LHCN-M2 (cell line): ENCODE measurements around the gene ATIC. TPM values are rescaled to one million over a fixed set of nuclear protein-coding genes. Genes with fewer than 3 reads are reported as not detected.
"Not testable (repeated sequence)": the region's sequence is repeated elsewhere in the genome, so short reads cannot be mapped to it uniquely, and the experiment has no call there.

Experiments used
- DNase-seq: peaks from one replicate; pipeline ENCODE4 v3.0.0-alpha.2; 2012; ENCODE audit warnings: low read depth
- polyA plus RNA-seq: library from polyadenylated mRNA; unstranded; fragments of >200 nt; gene quantifications from one replicate; pipeline ENCODE4 v1.2.1, GENCODE V29; 2012; ENCODE audit warnings: missing spikeins
- total RNA-seq: library from RNA; depleted of rRNA; stranded (reverse); fragments of >200 nt; gene quantifications from 2 replicates; pipeline ENCODE4 v1.2.3, GENCODE V29; 2014; rRNA removed

ATIC gene
- total RNA-seq, result 23.4 and 26.7 TPM in 2 replicates
- polyA plus RNA-seq, result 181 TPM

DNA sequence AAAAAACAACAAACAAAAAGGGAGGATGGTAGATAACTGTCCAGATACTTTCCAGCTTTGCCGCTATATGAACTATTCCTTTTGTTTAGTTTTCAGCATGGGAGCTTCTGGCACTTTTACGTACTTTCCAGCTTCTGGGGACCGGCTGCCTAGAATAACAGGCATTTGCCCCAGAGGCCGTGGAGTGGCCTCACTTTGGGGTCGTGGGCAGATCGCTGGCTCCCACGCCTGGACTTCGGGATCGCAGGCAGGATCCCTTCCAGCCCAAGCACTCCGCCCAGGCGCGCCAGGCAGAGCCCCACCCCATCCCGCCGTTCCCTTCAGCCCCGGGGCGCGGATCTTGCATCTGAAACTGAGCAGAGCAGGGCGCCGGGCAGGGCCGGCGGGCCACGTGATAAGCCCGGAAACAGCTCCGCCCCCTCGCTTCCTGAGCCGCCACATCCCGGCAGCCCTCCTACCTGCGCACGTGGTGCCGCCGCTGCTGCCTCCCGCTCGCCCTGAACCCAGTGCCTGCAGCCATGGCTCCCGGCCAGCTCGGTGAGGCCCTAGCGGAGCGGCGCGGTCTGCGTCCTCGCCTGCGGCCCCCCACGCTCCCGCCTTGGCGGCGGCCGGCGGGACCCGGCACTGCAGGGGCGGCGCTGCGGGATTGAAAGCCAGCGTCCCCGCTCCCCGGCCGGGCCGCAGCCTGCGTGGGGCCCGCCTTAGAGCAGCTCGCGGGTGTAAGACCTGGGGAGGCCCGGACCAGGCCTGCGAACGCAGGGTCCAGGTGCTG lies at the start of gene ATIC:
ATIC (plus strand) TSS at position 435 of the 772 bp plus-strand sequence; CDS start at position 519, 84 bp downstream.
- DNase-seq, result peak; percentile 90

DNA sequence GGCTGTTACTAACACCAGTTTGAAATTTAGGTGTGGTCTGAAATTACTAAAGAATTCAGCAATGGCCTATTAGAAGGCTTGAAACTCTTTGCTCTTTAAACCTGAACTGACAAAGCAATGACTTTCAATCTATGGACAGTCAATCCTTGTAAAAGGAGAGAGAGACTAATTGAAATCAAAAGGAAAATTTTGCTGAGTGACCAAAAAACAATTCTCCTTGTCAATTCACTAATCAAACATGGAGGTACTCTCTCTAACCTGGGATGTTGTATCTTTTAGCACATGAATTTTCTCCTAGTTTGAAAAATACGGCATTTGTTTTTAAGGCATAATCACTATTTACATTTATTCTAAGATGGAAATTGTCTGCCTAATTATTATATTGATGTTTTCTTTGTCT lies 49.6 kb upstream of the ATIC start:
- no peak for DNase-seq

DNA sequence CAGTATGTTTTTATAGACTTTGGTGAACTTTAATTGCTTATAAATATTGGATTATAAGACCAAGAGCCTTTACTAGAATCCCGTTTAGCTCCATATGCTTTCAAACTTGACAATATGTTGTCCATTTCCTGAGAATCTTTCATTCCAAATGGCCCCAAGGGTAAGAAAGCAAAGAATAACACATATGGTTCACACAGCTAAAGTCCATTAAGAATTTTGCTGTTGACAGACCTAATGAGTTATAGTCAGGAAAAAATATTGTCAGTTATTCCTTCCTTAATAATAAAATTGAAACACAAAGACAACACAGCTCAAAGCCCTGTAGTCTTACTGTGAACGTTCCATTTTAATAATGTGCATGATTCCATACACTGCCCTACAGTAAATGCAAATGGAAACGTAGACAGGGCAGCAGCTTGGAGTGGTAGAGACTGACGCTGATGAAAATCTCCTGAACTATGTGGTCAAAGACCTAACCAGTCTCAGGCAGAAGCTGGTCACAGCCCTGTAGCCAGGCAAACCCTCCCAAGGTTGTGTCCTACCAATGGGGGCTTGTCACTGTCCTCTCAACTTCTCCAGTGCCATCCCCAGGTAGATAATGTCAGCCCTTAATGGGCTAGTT lies 49.0 kb upstream of the ATIC start:
- DNase-seq, result no peak

DNA sequence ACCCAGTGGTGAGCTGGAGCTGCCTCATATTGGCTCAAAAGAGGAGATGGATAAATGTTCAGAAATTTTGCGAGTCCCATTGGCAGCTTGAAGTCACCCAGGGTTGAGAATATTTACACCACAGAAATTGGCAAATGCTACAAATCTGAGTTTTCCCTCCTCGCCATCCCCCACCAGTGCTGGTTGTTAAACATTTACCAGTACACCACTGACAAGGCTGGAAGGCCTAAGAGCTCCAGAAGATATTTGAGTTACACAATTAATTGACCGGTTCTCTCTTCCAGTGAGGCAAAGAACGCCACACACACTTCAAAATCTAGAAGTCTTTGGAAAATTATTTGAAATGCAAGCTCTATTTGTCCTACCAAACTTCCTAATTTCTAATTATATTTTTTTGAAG lies 47.5 kb upstream of the ATIC start:
- DNase-seq, result no peak

DNA sequence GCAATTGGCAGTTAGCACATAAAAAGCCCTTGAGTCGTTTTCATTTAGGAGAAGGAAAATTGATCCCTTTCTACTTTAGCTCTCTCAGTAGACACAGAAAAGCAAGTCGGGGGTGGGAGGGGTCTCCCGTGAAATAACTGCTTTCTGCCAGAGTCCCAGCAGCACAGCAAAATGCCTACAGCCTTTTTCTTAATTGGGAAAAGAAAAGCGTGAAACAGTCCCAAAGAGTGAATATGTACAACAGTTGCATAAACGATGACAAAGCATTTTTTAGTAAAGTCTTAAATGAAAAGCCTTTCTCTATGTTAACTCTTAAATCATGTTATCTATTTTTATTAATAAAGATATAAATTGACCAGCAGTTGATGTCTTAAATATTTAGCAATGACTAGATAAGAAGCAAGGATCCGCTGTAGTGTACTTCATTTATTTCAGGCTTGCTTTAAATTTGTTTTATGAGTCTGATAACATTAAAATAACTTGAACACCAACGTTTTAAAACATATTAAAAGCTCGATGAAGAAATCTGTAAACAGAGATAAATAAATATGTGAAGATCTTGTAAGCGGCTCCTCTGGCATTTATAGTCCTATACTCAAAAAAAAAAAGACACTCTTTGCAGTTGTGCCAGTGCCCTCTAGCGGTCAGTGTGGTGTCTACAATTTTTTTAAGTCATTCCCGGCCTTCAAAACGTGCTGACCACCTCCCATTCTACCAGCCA lies 42.3 kb upstream of the ATIC start:
- peak; percentile 74 for DNase-seq

DNA sequence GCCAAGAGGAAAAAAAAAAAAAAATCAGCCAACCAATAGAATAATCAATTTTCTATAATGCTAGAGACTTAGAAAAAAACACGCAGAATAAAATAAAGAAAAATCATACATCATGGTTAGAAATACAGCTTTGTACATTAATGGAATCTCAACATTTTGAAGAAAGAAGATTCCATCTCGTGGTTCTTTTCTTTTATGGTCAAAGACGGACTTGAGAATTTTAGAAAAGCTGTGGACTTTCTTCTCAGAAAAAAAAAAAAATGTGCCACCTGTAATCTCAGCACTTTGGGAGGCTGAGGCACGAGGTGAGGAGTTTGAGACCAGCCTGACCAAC lies 41.8 kb upstream of the ATIC start:
- DNase-seq, result no peak

DNA sequence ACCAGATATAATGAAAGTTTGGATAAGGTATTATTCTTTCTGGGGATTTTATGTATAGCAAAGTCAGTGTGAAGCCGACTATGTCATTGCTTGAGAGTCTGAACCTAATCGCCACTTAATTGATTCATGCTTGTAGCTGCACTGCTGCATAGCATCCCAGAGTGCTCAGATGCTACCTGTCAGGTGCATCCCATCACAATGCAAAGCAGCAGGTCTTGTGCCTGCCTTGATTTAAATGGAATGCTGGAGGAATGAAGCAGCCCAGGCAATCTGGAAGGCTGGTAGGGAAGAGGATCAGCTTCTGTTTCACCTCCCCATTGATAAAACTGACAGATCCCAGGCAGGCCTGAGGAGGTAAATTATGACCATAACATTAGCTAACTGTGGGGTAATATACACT lies 40.4 kb upstream of the ATIC start:
- DNase-seq, result no peak

DNA sequence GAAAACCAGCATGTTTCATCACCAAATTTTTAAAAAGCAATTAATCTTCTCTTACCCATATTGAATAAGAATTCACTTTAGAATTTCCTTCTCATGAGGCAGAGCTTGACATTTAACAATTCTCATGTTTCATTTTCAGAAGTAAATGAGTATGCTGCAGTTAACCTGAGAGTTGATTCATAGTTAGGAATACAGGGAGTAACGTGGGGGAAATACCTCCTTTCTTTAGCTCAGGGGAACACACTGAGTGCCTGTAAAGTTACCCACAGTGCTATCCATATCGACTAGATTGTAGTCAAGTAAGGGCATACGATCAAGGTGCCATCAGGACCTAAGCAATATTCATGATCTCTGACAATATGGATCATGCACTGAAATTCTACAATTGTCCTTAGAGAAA lies 38.9 kb upstream of the ATIC start:
- no peak for DNase-seq

DNA sequence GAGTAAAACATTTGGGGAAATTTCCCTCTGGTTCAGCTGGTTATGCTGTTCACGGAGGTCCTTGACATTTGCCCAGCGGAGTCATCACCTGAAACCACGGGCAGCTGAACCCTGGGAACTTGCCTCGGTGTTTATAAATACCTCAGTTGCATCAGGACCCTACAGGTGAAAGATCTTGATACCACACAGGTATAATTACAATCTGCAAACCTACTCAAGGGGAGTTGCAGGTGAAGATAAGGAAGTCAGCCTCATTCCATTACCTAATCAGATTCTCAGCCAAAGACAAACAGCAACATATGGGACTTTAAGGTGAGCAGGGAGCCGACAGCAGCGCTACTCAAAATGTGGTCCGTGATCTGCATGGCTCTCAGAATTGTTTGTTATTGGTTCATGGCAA lies 37.0 kb upstream of the ATIC start:
- DNase-seq, result no peak

DNA sequence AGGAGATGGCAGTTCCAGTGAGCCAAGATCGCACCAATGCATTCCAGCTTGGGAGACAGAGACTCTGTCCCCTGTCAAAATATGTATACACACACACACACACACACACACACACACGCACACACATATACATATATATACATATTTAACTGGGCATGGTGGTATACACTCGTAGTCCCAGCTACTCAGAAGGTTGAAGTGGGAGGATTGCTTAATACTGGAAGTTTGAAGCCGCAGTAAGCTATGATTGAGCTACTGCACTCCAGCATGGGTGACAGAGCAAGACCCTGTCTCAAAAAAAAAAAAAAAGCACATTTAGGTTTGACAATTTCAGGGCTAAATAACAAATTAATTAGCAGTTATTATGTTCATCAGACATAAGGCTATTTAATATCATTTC lies 36.0 kb upstream of the ATIC start:
- DNase-seq, result no peak

DNA sequence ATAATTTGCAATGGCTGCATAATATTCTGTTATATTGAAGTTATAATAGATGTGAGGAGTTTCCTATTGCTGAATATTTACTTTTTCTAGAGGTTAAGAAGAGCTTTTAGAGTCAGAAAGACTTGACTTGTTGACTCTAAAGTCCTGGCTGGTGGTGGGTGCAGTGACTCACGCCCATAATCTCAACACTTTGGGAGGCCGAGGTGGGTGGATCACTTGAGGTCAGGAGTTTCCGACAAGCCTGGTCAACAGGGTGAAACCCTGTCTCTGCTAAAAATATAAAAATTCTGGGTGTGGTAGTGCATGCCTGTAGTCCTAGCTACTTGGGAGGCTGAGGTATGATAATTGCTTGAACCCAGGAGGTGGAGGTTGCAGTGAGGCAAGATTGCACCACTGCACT lies 33.9 kb upstream of the ATIC start:
- DNase-seq, result no peak

DNA sequence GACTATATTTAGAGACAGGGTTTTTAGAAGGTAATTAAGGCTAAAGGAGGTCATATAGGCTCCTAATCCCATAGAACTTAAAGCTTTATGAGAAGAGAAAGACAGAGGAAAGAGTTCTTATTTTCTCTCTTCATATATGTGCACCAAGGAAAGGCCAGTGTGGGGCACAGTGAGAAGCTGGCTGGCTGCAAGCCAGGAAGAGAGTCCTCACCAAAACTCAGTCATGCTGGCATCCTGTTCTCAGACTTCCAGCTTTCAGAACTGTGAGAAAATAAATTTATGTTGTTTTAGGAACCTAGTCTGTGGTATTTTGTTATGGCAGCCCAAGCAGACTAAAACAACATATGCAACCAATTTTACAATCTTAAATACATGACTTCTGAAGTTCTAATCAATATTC lies 31.5 kb upstream of the ATIC start:
- DNase-seq, result peak; percentile 34

DNA sequence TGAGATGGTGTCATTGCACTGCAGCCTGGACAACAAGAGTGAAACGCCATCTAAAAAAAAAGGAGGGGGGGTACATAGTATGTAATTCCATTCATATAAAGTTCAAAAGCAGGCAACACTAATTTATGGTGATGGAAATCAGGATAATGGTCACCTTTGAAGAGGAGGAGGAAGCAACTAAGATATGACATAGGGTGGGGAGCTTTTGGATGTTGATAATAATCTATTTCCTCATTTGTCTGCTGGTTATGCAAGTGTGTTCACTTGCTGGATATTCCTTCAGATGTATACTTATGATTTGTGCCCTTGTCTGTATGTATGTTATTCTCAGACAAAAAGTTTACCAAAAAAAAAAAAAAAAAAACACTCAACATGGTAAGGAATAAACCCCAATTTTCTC lies 28.6 kb upstream of the ATIC start:
- DNase-seq, result no peak

DNA sequence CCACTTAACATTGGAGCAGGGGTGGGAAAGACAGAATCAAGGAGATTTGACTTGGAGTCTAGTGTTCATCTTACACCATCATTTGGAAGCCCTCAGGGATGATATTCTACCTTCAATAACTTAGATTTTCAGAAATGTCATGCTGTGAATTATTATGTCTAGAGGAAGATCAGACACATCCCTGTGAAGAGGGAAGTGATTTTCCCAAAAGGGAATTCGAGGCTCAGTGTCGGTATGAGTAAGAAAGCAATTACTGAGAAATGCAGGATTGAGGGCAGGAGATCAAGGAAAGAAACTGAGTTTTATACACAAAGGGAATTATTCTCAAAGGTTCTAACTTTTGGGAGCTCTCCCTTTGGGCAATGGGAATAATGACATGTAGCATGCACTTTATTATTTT lies 25.6 kb upstream of the ATIC start:
- DNase-seq, result no peak

DNA sequence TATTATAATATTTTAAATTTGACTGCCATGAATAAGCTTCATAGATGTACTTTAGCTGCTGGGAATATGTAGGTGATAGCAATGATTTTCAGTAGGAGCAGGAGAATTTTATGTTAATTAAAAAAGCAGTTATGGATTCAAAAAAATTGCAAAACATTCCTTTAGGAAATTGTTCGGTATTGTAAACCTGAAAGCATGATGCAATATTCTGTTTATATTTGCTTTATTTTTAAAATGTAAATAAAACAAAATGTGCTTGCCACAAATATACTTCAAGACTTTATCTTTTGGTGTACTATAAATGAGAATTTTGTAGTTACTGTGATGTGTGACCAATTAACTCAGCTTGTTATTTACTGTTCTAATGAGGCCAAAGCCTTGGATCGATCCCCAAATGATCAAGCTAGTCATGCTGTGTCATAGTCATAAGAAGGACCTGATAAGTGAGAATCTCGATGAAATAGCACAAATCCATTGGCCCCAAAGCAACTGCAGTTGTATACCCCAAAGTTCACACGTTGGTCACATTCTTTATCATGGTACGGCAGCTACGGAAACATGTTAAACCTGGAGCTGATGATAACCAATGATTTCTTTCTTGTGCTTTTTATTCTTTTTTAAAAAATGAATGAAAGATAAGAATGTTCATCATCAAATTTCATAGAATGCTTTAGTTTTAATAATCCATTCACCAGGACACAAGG lies 23.6 kb upstream of the ATIC start:
- no peak for DNase-seq

DNA sequence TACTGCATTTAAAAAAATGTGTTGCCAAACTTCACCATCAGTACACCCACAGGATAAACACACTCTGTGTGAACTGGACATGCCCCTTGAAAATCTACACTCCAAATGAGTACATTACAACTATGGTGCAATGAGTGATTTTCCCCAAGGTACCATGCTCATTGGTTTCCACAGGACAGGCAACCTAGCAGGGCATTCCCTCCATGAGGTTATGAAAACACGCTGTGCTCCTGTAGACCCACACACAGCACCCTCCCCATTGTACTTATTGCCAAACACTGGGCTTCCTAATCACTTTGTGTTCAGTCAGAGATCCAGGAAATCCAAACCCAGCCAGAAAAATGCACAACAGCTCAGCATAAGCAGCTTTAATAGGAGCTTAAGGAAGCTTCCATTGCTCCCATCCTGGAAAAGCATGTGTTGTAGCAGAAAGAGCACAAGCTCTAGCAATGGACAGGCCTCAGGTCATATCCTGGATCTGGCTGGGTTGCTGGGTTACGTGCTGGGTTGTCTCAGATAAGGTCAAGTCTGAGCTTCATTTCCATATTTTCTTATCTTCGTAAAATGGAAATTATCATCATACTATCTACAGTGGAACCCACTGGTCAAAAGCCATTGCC lies 20.8 kb upstream of the ATIC start:
- no peak for DNase-seq

DNA sequence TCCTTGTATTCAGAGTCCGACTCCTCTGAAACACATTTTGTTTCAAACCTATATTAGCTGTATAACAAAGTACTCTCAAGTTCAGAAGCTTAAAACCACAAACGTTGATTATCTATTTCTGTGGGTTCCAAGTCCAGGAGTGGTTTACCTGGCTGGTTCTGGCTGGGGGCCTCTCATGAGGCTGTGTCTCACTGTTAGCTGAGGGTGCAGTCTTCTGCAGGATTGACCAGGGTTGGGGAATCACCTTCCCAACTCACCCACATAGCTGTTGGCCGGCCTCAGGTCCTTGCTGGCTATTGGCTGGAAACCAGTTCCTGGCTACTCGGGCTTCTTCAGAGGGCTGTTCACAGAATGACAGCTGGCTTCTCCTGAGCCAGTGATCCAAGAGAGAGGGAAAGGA lies 18.0 kb upstream of the ATIC start:
- DNase-seq, result no peak

DNA sequence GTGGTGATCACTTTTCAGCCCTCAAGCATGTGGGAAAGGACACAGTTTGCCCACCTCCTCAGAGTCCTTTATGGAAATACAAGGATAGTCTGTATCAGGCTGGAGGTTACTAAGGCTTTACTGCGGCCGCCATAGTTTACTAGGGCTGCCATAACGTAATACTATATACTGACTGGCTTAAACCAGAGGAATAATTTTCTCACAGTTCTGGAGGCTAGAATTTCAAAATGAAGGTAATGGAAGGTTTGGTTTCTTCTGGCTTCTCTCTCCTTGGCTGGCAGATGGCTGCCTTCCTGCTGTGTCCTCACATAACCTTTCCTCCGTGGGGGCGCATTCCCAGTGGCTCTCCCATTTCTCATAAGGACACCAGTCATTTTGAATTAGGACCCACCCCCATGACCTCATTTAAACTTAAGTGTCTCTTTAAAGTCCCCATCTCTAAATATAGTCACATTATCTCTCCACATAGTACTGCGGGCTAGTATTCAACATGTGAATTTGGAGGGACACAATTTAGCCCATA lies 12.5 kb upstream of the ATIC start:
- no peak for DNase-seq

DNA sequence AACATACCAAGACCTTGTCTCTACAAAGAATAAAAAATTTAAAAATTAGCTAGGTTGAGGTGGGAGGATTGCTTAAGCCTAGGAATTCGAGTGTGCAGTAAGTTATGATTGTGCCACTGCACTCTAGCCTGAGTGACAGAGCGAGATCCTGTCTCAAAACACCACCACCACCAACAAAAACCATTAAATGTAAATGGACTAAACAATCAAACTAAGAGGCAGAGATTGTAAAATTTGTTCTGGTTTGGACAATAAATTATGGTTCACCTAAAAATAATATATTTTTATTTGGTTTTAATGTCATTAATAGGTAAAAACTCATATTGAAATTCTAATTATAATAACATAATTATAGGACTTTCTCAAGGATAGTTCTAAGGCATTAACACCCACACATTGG lies 9.9 kb upstream of the ATIC start:
- DNase-seq, result no peak

DNA sequence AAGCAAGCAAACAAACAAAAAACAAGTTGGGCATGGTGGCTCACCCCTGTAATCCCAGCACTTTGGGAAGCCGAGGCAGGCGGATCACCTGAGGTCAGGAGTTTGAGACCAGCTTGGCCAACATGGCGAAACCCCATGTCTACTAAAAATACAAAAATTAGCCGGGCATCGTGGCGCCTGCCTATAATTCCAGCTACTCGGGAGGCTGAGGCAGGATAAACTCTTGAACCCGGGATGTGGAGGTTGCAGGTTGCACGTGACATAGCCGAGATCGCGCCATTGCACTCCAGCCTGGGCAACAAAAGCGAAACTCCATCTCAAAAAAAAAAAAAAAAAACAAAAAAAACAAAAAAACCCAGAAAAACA lies 617 bp upstream of the ATIC start:
- DNase-seq, result not testable (repeated sequence)

DNA sequence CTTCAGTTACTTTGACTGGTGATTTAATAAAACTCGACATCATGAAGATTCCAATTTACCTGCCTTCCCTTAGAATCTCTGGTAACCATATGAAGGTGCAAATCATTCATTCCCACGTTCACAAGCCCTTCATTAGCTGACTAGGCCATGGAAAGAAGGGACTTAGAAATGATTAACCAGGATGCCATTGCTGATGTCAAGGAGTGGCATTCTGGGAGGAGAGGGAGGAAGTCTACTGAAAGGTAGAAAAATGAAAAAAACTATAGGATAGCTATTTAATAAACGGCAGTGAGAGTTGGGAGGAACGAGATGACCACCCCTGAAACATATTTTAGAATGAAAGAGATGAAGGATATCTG lies 1.4 kb downstream of the ATIC start:
- no peak for DNase-seq

DNA sequence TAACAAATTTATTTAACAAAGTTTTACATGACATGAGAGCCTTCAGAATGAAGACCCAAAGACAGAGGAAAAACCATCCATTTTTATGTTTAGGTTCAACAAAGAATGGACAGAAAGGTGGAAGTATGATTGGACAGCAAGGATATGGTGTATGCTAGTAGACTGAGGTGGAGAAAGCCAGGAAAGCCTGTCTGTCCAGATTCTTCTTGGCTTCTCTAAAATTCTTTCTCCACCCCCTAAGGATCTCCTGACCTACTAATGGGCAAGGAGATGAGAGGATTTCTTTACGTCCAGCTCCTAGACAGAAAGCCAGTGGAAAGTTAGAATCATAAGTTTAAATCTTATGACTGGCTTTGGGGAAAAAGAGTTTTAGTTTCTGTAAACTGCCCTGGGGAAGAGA lies 3.0 kb downstream of the ATIC start:
- no peak for DNase-seq
